Hematopoietic multipotent progenitor cell (in vitro differentiated cells): ENCODE measurements around the gene DCLK1. TPM values are rescaled to one million over a fixed set of nuclear protein-coding genes. Genes with fewer than 3 reads are reported as not detected.
"Not testable (repeated sequence)": the region's sequence is repeated elsewhere in the genome, so short reads cannot be mapped to it uniquely, and the experiment has no call there.

Experiments used
- DNase-seq, 3 donors: peaks; one replicate each; pipeline ENCODE4 v3.0.0-alpha.2; 2011 to 2015; ENCODE audit warnings: low read depth in 2 of 3, low spot score in 2 of 3
- total RNA-seq: library from RNA; depleted of rRNA; stranded (reverse); fragments of >200 nt; gene quantifications from one replicate; pipeline ENCODE4 v1.2.3, GENCODE V29; 2012

The DCLK1 gene
- total RNA-seq, 1 donor, result under 0.01 TPM

- DNase-seq, result no peak
Observed at GRCh38 chr13:35990196-35990595, 141.0 kb downstream of the DCLK1 start.

GRCh38 chr13:35988648-35989081, 142.5 kb downstream of the DCLK1 start:
- DNase-seq, result no peak

- DNase-seq, result no peak
Observed at GRCh38 chr13:35987572-35988513, 143.3 kb downstream of the DCLK1 start.

- DNase-seq, result no peak
Observed at GRCh38 chr13:35984776-35985453, 146.3 kb downstream of the DCLK1 start.

- no peak for DNase-seq
Observed at GRCh38 chr13:35984287-35984686, 146.9 kb downstream of the DCLK1 start.

GRCh38 chr13:35983703-35984102, 147.5 kb downstream of the DCLK1 start:
- DNase-seq, result not testable (repeated sequence)

- DNase-seq, result no peak
Observed at GRCh38 chr13:35983206-35983605, 148.0 kb downstream of the DCLK1 start.

- DNase-seq, result no peak
Observed at GRCh38 chr13:35979361-35979951, 151.7 kb downstream of the DCLK1 start.

- DNase-seq, result peak; percentile 4 to 74 (median 34)
Observed at GRCh38 chr13:35978607-35979316, 152.4 kb downstream of the DCLK1 start.

- DNase-seq, result no peak
Observed at GRCh38 chr13:35977060-35977459, 154.1 kb downstream of the DCLK1 start.

GRCh38 chr13:35976126-35976525, 155.1 kb downstream of the DCLK1 start:
- no peak for DNase-seq

GRCh38 chr13:35966951-35967350, 164.2 kb downstream of the DCLK1 start:
- DNase-seq, result not testable (repeated sequence)

GRCh38 chr13:35966024-35966423, 165.2 kb downstream of the DCLK1 start:
- no peak for DNase-seq

GRCh38 chr13:35965226-35965927, 165.8 kb downstream of the DCLK1 start:
- DNase-seq, result no peak

- no peak for DNase-seq
Observed at GRCh38 chr13:35964863-35965180, 166.4 kb downstream of the DCLK1 start.

- no peak for DNase-seq
Observed at GRCh38 chr13:35964011-35964862, 166.9 kb downstream of the DCLK1 start.

- DNase-seq, result no peak
Observed at GRCh38 chr13:35961461-35962220, 169.5 kb downstream of the DCLK1 start.

- DNase-seq, result no peak
Observed at GRCh38 chr13:35961002-35961401, 170.2 kb downstream of the DCLK1 start.

- DNase-seq, result no peak
Observed at GRCh38 chr13:35957996-35958395, 173.2 kb downstream of the DCLK1 start.
